OCI-LY1 (cell line): ENCODE measurements around the gene CCDC150.

Source experiments
- EZH2 ChIP-seq: fragments of 200-600 bp; sonication (generic), shearing (Covaris generic); IDR thresholded peaks from 2 replicates; pipeline ENCODE4 v1.8.0; 2017; ENCODE audit warnings: borderline replicate concordance, mixed run types, mild to moderate bottlenecking, antibody characterized with exemption, low read length, moderate library complexity, mixed read lengths
- TF ChIP-seq, protein P1 (sequence below): fragments of 200-600 bp; sonication (generic), shearing (Covaris generic); IDR thresholded peaks from 2 replicates; pipeline ENCODE4 v1.5.1; 2017; ENCODE audit warnings: mild to moderate bottlenecking, antibody characterized with exemption, low read length, moderate library complexity, mixed read lengths

DNA sequence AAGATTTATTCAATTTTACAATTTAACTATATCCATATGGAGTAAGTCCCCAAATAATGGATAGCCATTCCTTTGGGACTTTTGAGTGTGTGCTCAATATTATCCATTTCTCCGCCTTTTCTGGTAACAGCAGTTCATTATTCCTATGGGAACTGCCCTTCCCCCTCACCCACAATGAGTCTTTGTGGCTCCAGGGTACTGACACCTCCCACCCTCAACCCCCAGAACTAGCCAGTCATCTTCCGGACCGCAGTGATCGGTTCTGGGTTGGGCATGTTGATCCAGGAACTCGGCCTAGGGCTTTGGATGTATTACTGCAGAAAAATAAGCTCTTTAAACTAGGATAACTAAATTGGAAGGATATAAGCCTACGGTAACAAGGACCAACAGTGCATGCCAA lies 45.4 kb upstream of the CCDC150 start:
- TF ChIP-seq, protein P1, sequence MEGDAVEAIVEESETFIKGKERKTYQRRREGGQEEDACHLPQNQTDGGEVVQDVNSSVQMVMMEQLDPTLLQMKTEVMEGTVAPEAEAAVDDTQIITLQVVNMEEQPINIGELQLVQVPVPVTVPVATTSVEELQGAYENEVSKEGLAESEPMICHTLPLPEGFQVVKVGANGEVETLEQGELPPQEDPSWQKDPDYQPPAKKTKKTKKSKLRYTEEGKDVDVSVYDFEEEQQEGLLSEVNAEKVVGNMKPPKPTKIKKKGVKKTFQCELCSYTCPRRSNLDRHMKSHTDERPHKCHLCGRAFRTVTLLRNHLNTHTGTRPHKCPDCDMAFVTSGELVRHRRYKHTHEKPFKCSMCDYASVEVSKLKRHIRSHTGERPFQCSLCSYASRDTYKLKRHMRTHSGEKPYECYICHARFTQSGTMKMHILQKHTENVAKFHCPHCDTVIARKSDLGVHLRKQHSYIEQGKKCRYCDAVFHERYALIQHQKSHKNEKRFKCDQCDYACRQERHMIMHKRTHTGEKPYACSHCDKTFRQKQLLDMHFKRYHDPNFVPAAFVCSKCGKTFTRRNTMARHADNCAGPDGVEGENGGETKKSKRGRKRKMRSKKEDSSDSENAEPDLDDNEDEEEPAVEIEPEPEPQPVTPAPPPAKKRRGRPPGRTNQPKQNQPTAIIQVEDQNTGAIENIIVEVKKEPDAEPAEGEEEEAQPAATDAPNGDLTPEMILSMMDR: no peak
- no peak for TF ChIP-seq EZH2
